Gastroesophageal sphincter (tissue), 3 donors: ENCODE measurements around the gene SDHB.

Experiments
- CTCF ChIP-seq, 4 experiments: fragments of 200-600 bp in 2 of 4; fragments of 450-650 bp in 2 of 4; sonication (generic) in 1 of 4; IDR thresholded peaks; one replicate each; pipeline ENCODE4 v1.5.1; 2017 to 2019; ENCODE audit warnings: antibody characterized with exemption in 4 of 4, mild to moderate bottlenecking in 2 of 4, moderate library complexity in 2 of 4
- EP300 ChIP-seq: sonication (generic); formaldehyde crosslinking; IDR thresholded peaks from one replicate; pipeline ENCODE4 v1.6.1; 2017; ENCODE audit warnings: antibody characterized with exemption, mild to moderate bottlenecking
- POLR2A ChIP-seq, 2 donors: fragments of 450-650 bp; IDR thresholded peaks; one replicate each; pipeline ENCODE4 v1.6.1; 2017; ENCODE audit warnings: antibody characterized with exemption in 2 of 2, mild to moderate bottlenecking in 2 of 2, moderate library complexity in 1 of 2
- POLR2AphosphoS5 ChIP-seq: sonication (generic); formaldehyde crosslinking; IDR thresholded peaks from one replicate; pipeline ENCODE4 v1.6.1; 2017; ENCODE audit warnings: antibody characterized with exemption

- TF ChIP-seq POLR2AphosphoS5 (no peak), CTCF (IDR thresholded peaks at IDR 0.05) (no peak), POLR2A (IDR thresholded peaks at IDR 0.05) (no peak), EP300 (no peak)
Measured at GRCh38 chr1:16986560-16986959, 67.3 kb downstream of the SDHB start.
